Activated naive CD8-positive, alpha-beta T cell treated with anti-CD3 and anti-CD28 coated beads, Interleukin-2, amount 10 ng/mL, durations not matched to agents 7 days and 5 days (primary cell): ENCODE results near the gene SARDH. TPM values are rescaled to one million over a fixed set of nuclear protein-coding genes. Genes with fewer than 3 reads are reported as not detected.

Experiments used
- ATAC-seq: fragments of 150-1000 bp; cut with Tn5 transposase; one replicate; pipeline ENCODE4 v1.10.0; 2021; ENCODE audit warnings: low read depth, moderate library complexity
- POLR2A ChIA-PET: fragments of 350-600 bp; sonication (Branson Sonifier 250); formaldehyde crosslinking; loops from one replicate; lab custom pipeline; 2021; ENCODE audit warnings: antibody characterized with exemption; lab: Charles Lee
- DNase-seq: peaks from one replicate; pipeline ENCODE4 v3.0.0; 2021
- H3K27ac Mint-ChIP-seq: one replicate; pipeline ENCODE4 v1.8.0; 2022; ENCODE audit warnings: mild to moderate bottlenecking, mixed read lengths
- H3K27me3 Mint-ChIP-seq: one replicate; pipeline ENCODE4 v1.8.0; 2022; ENCODE audit warnings: mild to moderate bottlenecking, moderate library complexity, mixed read lengths
- H3K36me3 Mint-ChIP-seq: one replicate; pipeline ENCODE4 v1.8.0; 2021; ENCODE audit warnings: mild to moderate bottlenecking, mixed read lengths
- H3K4me1 Mint-ChIP-seq: one replicate; pipeline ENCODE4 v1.8.0; 2021; ENCODE audit warnings: mixed read lengths
- H3K4me3 Mint-ChIP-seq: one replicate; pipeline ENCODE4 v1.8.0; 2022; ENCODE audit warnings: mild to moderate bottlenecking, moderate library complexity, mixed read lengths
- H3K9me3 Mint-ChIP-seq: one replicate; pipeline ENCODE4 v1.8.0; 2021; ENCODE audit warnings: mixed read lengths
- total RNA-seq, 2 experiments: library from RNA; stranded (reverse); gene quantifications; one replicate each; pipeline ENCODE4 v1.2.3, GENCODE V29; 2021

SARDH gene
- total RNA-seq, 2 experiments from 2014 or later = 1.6 to 2.3 TPM

GRCh38 chr9:133729617-133730281 lies 8.4 kb downstream of the SARDH start:
- Mint-ChIP-seq H3K4me3 (no peak overlapping the region), H3K4me1 (peaks cover 8% of the 10 kb centered on the region), H3K27me3 (no peaks in the 10 kb centered on the region), H3K36me3 (no peaks in the 10 kb centered on the region), H3K27ac (no peak overlapping the region), H3K9me3 (no peaks in the 10 kb centered on the region)
- POLR2A ChIA-PET = no interaction called here
- DNase-seq (no peak), ATAC-seq (no peak)

DNA sequence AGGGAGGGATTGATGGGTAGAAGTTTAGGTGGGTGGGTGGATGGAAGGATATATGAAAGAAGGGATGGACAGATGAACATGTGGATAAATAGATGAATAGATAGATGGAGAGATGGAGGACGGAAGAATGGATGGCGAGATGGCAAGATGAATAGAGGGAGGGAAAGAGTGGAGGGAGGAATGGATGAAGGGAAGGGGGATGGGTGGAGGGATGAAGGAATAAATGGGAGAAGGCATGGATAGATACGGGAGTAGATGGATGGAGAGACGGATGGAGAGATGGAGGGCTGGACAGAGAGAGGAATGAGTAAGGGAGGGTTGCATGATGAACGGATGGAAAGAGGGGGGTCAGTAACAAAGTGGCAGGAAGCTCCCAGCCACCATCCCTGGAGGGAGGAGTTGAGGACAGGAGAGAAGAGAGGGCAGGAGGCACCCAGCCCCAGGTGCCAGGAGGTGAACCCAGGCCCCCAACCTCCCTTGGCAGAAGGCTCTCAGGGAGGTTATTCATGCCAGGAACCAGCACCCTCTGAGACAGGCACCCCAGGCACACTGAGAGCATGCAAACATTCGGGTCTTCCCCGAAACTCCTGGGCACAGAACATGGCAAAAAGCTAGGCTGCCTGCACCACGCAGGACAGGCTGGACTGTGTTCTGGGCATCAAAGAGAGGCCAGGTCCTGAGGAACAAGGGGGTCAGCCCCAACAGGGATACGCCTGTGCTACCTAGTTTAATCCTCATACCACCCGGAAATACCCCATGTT lies 9.1 kb downstream of the SARDH start:
- Mint-ChIP-seq H3K27me3 (no peaks in the 10 kb centered on the region), H3K4me1 (peaks cover 8% of the 10 kb centered on the region), H3K9me3 (no peaks in the 10 kb centered on the region), H3K27ac (no peak overlapping the region), H3K36me3 (no peaks in the 10 kb centered on the region), H3K4me3 (no peak overlapping the region)
- no peak for DNase-seq
- ATAC-seq = no peak
- POLR2A ChIA-PET = no interaction called here

- ATAC-seq (no peak), DNase-seq (no peak)
- no peaks in the 10 kb centered on the region for H3K36me3 Mint-ChIP-seq
- H3K27me3 Mint-ChIP-seq = peaks cover 5% of the 10 kb centered on the region
- no peak overlapping the region for H3K4me3 Mint-ChIP-seq
- peaks cover 8% of the 10 kb centered on the region for H3K4me1 Mint-ChIP-seq
- POLR2A ChIA-PET = no interaction called here
- H3K27ac Mint-ChIP-seq = no peak overlapping the region
- no peaks in the 10 kb centered on the region for H3K9me3 Mint-ChIP-seq
Observed at GRCh38 chr9:133727876-133728441, 10.2 kb downstream of the SARDH start.

DNA sequence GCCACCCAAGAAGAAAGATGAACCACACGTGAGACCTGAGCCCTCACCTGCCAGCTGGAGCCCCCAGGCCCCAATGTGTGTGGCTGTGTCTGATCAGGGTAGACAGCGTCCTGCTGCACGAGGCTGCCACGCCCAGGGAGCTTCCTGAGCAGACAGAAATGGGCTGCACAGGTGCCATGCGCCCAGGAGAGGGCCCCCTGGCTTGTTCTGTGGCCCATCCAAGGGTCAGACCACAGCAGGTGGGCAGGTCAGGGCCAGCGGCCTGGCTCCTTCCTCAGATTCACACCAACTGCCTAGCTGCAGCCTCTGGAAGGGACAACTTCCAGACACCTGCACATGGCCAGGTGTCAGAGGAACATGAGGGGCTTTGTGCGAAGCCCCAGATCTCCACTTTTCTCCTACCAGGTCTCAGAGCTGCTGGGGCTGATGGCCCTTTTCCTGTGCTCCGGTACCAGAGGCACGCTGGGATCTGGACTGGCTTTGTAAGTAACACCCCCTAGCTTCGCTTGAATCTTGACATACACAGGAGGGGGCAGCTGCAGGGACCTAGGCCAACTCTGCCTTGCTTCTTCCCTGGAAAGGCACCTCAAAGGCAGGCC lies 10.8 kb downstream of the SARDH start:
- DNase-seq = peak; percentile 39
- Mint-ChIP-seq H3K4me3 (no peak overlapping the region), H3K27ac (no peak overlapping the region), H3K9me3 (no peaks in the 10 kb centered on the region), H3K27me3 (peaks cover 8% of the 10 kb centered on the region), H3K4me1 (peaks cover 8% of the 10 kb centered on the region), H3K36me3 (no peaks in the 10 kb centered on the region)
- POLR2A ChIA-PET = interaction anchor here (0.5 to 0.7 kb wide), 2 partner anchors 197 to 266 kb away, joined by 3 read pairs; no protein-coding TSS in a partner anchor
- ATAC-seq = peak; percentile 32

DNA sequence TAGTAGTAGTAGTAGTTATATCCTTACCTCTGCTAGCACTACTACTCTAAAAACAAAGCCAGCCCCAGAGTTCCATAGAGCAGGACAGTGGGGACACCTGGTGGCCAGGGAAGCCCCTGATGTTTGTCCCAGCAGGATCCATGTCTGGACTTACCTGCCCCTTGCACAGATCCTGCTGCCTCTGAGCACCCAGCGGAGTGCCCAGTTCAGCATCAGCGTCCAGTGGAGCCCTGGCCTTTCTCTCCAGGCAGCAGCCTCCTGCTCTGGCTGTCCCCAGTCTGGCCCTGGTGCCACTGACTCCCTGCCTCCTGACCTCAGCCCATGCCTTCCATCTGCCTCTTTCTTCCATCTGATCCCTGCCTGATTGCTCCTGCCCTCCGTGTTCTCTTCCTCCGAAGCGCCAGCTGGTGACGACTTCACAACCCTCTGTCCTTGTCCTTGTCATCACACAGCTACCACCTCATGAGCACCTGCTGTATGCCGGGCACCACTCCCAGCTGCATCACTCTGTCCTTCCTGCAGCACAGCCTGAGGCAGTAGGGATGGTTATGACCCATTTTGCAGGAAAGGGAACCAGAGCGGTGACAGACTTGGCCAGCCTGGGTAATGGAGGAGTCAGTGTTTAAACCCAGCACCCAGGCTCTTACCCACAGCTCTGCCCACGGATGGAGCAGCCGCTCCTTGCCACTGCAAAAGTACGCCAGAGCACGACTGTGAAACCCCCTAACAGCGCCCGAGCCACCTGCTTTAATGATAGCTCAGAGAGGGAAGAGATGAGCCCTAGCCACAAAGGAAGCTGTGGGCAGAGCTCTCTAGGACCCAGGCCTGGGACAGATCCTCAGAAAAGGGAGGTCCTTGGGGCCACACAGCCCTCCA lies 11.5 kb downstream of the SARDH start:
- Mint-ChIP-seq H3K27me3 (peaks cover 9% of the 10 kb centered on the region), H3K36me3 (no peaks in the 10 kb centered on the region), H3K9me3 (no peaks in the 10 kb centered on the region), H3K4me3 (no peak overlapping the region), H3K27ac (no peak overlapping the region), H3K4me1 (peaks cover 8% of the 10 kb centered on the region)
- DNase-seq (peak; percentile 65), ATAC-seq (peak; percentile 57)
- POLR2A ChIA-PET = interaction anchor here (0.5 to 0.7 kb wide), 2 partner anchors 197 to 267 kb away, joined by 3 read pairs; no protein-coding TSS in a partner anchor

GRCh38 chr9:133725886-133726285 lies 12.3 kb downstream of the SARDH start:
- POLR2A ChIA-PET = no interaction called here
- ATAC-seq (no peak), DNase-seq (no peak)
- Mint-ChIP-seq H3K36me3 (no peaks in the 10 kb centered on the region), H3K9me3 (no peaks in the 10 kb centered on the region), H3K4me1 (peaks cover 8% of the 10 kb centered on the region), H3K4me3 (no peak overlapping the region), H3K27me3 (peaks cover 9% of the 10 kb centered on the region), H3K27ac (no peak overlapping the region)

DNA sequence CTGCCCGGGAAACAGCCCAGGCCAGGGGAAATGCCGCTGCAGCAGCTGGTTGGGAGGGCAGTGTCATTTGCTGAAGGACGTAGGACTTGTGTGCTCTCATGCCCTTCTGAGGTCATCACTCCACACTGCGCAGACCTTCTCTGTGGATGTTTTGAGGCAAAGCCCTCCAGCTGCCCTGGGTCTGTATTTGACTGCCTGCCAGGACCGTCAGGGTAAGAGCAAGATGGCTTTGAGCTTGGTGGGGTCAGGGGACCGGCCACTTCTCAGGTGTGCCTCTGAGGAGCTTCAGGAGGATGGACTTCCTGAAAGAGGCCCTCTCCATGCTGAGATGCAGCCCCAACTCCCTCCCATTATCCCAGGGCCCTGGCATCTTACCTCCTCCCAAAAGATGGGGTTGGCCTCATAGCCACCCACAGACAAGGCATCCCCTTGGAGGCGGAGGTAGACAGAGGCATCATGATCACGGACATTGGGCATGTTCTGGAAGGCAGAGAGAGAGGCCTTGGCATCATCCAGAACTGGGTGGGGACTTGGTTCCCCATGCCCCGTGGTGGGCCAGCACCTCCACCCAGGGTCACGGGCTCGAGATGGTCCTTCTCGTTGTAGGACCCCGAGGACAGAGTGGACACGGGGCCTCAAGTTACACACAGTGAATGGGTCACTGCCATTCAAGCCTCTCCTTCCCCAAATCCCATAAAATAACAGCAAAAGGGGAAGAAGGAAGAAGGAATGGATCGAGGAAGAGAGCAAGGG lies 19.4 kb downstream of the SARDH start:
- Mint-ChIP-seq H3K9me3 (peaks cover 1% of the 10 kb centered on the region), H3K36me3 (no peaks in the 10 kb centered on the region), H3K4me3 (no peak overlapping the region), H3K27me3 (peaks cover 12% of the 10 kb centered on the region), H3K27ac (no peak overlapping the region), H3K4me1 (peaks cover 3% of the 10 kb centered on the region)
- DNase-seq = no peak
- POLR2A ChIA-PET = no interaction called here
- no peak for ATAC-seq

GRCh38 chr9:133717113-133718031 lies 20.8 kb downstream of the SARDH start:
- DNase-seq (no peak), ATAC-seq (no peak)
- no peak overlapping the region for H3K4me3 Mint-ChIP-seq
- peaks cover 3% of the 10 kb centered on the region for H3K4me1 Mint-ChIP-seq
- peaks cover 1% of the 10 kb centered on the region for H3K9me3 Mint-ChIP-seq
- POLR2A ChIA-PET = interaction anchor here (1.2 kb wide), 1 partner anchor 16 kb away, joined by 3 read pairs; no protein-coding TSS in a partner anchor
- no peak overlapping the region for H3K27ac Mint-ChIP-seq
- H3K27me3 Mint-ChIP-seq = peaks cover 3% of the 10 kb centered on the region
- H3K36me3 Mint-ChIP-seq = no peaks in the 10 kb centered on the region

DNA sequence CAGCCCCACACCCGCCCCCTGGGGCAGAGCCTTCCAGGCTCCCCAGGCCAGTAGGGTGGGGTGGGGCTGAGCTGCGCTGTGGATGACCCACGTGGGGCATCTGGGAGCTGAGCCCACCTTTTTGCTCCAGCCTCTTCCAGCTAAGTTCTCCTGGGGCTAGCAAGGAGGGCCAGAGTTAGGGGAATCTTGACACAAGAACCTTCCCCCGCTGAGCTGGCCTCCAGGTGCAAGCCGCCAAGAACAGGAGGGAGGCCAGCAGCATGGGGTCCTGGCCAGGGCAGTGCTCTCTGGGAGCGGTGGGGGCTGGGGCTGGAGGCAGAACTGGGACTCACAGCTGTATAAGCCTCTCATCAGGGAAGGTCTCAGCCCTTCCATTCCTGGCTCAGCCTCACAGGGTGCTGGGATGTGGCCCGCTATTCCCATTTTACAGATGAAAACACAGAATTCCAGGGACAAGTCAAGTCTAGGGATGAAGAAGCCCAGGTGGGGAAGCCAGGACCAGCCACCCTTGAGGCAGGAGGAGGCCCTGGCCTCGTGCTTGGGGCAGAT lies 21.5 kb downstream of the SARDH start:
- Mint-ChIP-seq H3K36me3 (no peaks in the 10 kb centered on the region), H3K4me3 (no peak overlapping the region), H3K27ac (no peak overlapping the region), H3K4me1 (peaks cover 3% of the 10 kb centered on the region), H3K27me3 (peaks cover 2% of the 10 kb centered on the region), H3K9me3 (peaks cover 1% of the 10 kb centered on the region)
- POLR2A ChIA-PET = interaction anchor here (1.2 to 2.8 kb wide), 2 partner anchors 15 to 33 kb away, joined by 3 to 10 read pairs; no protein-coding TSS in a partner anchor
- DNase-seq (no peak), ATAC-seq (no peak)

DNA sequence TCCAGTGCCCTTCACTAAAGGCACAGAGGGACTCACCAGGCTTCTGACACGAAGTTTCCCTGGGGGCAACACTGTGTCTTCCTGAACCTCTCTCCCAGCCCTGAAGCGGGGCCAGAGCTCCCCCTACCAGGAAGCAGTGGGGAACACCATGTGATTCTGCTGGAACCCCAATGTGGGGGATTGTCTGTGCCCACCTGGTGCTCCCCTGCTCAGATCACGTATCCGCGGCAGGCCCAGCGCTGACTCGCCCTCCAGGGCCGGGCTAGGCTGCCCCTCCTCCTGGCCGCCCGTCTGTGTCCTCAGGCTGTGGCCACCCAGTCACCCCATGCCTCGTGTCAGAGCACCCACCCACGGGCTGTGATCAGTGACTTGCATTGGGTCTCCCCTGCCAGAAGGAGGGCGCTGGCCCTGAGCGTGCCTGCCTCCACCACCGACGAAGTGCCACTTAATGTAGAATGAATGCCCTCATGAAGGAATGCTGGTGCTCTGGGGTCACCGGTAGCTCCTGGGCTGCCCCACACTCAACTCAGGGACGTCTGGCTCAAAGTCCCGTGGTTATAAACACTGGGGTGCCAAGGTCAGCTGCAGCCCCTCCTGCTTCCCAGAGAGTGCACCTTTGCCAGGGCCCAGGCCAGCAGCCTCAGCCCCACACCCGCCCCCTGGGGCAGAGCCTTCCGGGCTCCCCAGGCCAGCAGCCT lies 22.1 kb downstream of the SARDH start:
- peaks cover 2% of the 10 kb centered on the region for H3K27me3 Mint-ChIP-seq
- POLR2A ChIA-PET = interaction anchor here (1.2 to 2.8 kb wide), 2 partner anchors 15 to 32 kb away, joined by 3 to 10 read pairs; no protein-coding TSS in a partner anchor
- peak; percentile 50 for DNase-seq
- H3K36me3 Mint-ChIP-seq = no peaks in the 10 kb centered on the region
- ATAC-seq = peak; percentile 47
- H3K4me3 Mint-ChIP-seq = no peak overlapping the region
- no peak overlapping the region for H3K27ac Mint-ChIP-seq
- peaks cover 1% of the 10 kb centered on the region for H3K9me3 Mint-ChIP-seq
- H3K4me1 Mint-ChIP-seq = peaks cover 3% of the 10 kb centered on the region
